HG02970 (cell line): Measurements from ENCODE around the gene CACNA1I.
"Not testable (repeated sequence)": the region's sequence is repeated elsewhere in the genome, so short reads cannot be mapped to it uniquely, and the experiment has no call there.

Experiments used
- ATAC-seq: cut with Tn5 transposase; IDR thresholded peaks from one replicate; pipeline ENCODE4 v1.9.1; 2021; ENCODE audit warnings: mild to moderate bottlenecking, moderate library complexity, moderate number of reproducible peaks; ENCODE audit not compliant: unreplicated experiment, low FRiP score

CACNA1I gene

GRCh38 chr22:39731481-39731880, 160.9 kb downstream of the CACNA1I start:
- no peak for ATAC-seq

GRCh38 chr22:39731881-39732555, 161.5 kb downstream of the CACNA1I start:
- no peak for ATAC-seq

- ATAC-seq: no peak
Measured at GRCh38 chr22:39732625-39733024, 162.1 kb downstream of the CACNA1I start.

GRCh38 chr22:39733191-39733590, 162.6 kb downstream of the CACNA1I start:
- no peak for ATAC-seq

- ATAC-seq: not testable (repeated sequence)
Measured at GRCh38 chr22:39734046-39734445, 163.5 kb downstream of the CACNA1I start.

GRCh38 chr22:39734866-39735265, 164.3 kb downstream of the CACNA1I start:
- ATAC-seq: no peak

GRCh38 chr22:39735776-39736175, 165.2 kb downstream of the CACNA1I start:
- ATAC-seq: no peak

GRCh38 chr22:39738746-39739145, 168.2 kb downstream of the CACNA1I start:
- ATAC-seq: no peak
